RWPE2 (cell line): ENCODE results near the gene SLC26A1.

ENCODE experiments used
- ATAC-seq: fragments of 200-7000 bp; cut with Tn5 transposase; 3 replicates; pipeline ENCODE4 v1.9.1; 2021; ENCODE audit warnings: low read depth
- DNase-seq: peaks from one replicate; pipeline ENCODE4 v3.0.0-alpha.2; 2020; ENCODE audit warnings: low spot score
- H3K27ac ChIP-seq: fragments of 450-650 bp; 2 replicates; pipeline ENCODE4 v1.5.1; 2017; ENCODE audit warnings: mild to moderate bottlenecking; ENCODE audit not compliant: poor library complexity, severe bottlenecking
- H3K27me3 ChIP-seq: fragments of 250-450 bp; sonication (Bioruptor Pico); 2 replicates; pipeline ENCODE4 v1.5.1; 2021; ENCODE audit warnings: mild to moderate bottlenecking, moderate library complexity; ENCODE audit not compliant: insufficient read depth, poor library complexity, severe bottlenecking
- H3K36me3 ChIP-seq: fragments of 250-450 bp; sonication (Bioruptor Pico); 2 replicates; pipeline ENCODE4 v1.5.1; 2020; ENCODE audit warnings: low read depth, mild to moderate bottlenecking, moderate library complexity
- H3K4me1 ChIP-seq: fragments of 250-450 bp; sonication (Bioruptor Pico); 2 replicates; pipeline ENCODE4 v1.5.1; 2021; ENCODE audit warnings: mild to moderate bottlenecking, moderate library complexity; ENCODE audit not compliant: insufficient read depth, poor library complexity, severe bottlenecking
- H3K4me3 ChIP-seq: fragments of 250-450 bp; sonication (Bioruptor Pico); 2 replicates; pipeline ENCODE4 v1.5.1; 2021; ENCODE audit warnings: mild to moderate bottlenecking, moderate library complexity; ENCODE audit not compliant: severe bottlenecking
- H3K9me3 ChIP-seq: fragments of 250-450 bp; sonication (Bioruptor Pico); 2 replicates; pipeline ENCODE4 v1.5.1; 2021; ENCODE audit warnings: mild to moderate bottlenecking, moderate library complexity; ENCODE audit not compliant: severe bottlenecking
- CTCF ChIP-seq: fragments of 450-650 bp; IDR thresholded peaks from one replicate; pipeline ENCODE4 v1.5.1; 2017; ENCODE audit warnings: mild to moderate bottlenecking, moderate library complexity; ENCODE audit not compliant: poor library complexity, severe bottlenecking

SLC26A1 gene

GRCh38 chr4:953574-953915 lies 39.7 kb downstream of the SLC26A1 start:
- H3K36me3 ChIP-seq = no peaks in the 10 kb centered on the region
- no peaks in the 10 kb centered on the region for H3K4me1 ChIP-seq
- no peaks in the 10 kb centered on the region for H3K27me3 ChIP-seq
- no peak for TF ChIP-seq CTCF
- no peak overlapping the region for H3K4me3 ChIP-seq
- H3K9me3 ChIP-seq = no peaks in the 10 kb centered on the region
- DNase-seq (no peak), ATAC-seq (no peak)
- no peak overlapping the region for H3K27ac ChIP-seq

GRCh38 chr4:952881-953573 lies 40.2 kb downstream of the SLC26A1 start:
- no peak for ATAC-seq
- no peak for DNase-seq
- Histone ChIP-seq H3K27ac (no peak overlapping the region), H3K4me1 (no peaks in the 10 kb centered on the region), H3K36me3 (no peaks in the 10 kb centered on the region), H3K9me3 (no peaks in the 10 kb centered on the region), H3K27me3 (no peaks in the 10 kb centered on the region), H3K4me3 (no peak overlapping the region)
- no peak for TF ChIP-seq CTCF

- no peak for TF ChIP-seq CTCF
- Histone ChIP-seq H3K9me3 (no peaks in the 10 kb centered on the region), H3K27me3 (no peaks in the 10 kb centered on the region), H3K4me3 (no peak overlapping the region), H3K27ac (no peak overlapping the region), H3K4me1 (no peaks in the 10 kb centered on the region), H3K36me3 (no peaks in the 10 kb centered on the region)
- ATAC-seq (no peak), DNase-seq (no peak)
Measured at GRCh38 chr4:951594-952468, 41.4 kb downstream of the SLC26A1 start.

GRCh38 chr4:951186-951585 lies 42.0 kb downstream of the SLC26A1 start:
- TF ChIP-seq CTCF = no peak
- no peak for ATAC-seq
- no peak overlapping the region for H3K4me3 ChIP-seq
- no peaks in the 10 kb centered on the region for H3K36me3 ChIP-seq
- DNase-seq = no peak
- H3K9me3 ChIP-seq = no peaks in the 10 kb centered on the region
- no peak overlapping the region for H3K27ac ChIP-seq
- H3K4me1 ChIP-seq = no peaks in the 10 kb centered on the region
- H3K27me3 ChIP-seq = no peaks in the 10 kb centered on the region
